HG02571 (cell line): ENCODE measurements around the gene CNIH3.

ENCODE experiments used
- ATAC-seq: cut with Tn5 transposase; IDR thresholded peaks from one replicate; pipeline ENCODE4 v1.9.1; 2021; ENCODE audit warnings: mild to moderate bottlenecking, moderate library complexity; ENCODE audit not compliant: unreplicated experiment

Gene CNIH3

DNA sequence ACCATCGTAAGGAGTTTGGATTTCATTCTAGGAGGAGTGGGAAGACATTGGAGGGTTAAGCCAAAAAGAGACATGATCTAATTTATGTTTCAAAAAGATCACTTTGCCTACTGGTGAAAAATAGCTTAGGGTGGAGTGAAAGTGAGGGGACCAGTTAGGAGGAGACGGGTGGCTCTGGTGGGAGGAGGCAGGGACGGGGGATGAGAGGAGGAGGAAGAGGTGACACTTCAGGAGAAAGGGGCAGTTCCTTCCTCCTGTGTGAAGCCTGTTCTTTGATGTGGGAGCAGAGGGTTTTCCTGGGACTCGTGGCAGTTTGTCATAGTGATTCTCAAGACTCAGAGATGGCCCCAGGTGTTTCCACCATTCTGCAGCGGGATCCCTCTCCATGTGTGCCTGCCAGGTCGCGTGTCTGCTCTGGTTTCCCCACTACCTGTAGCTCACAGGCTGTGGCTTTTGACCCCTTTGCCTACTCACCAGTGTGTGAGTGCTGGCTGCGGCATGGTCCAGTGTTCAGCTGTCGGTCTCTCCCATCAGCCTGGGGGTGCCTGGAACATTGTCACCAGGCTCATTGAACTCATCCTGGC is 102.4 kb downstream of the CNIH3 start:
- no peak for ATAC-seq

DNA sequence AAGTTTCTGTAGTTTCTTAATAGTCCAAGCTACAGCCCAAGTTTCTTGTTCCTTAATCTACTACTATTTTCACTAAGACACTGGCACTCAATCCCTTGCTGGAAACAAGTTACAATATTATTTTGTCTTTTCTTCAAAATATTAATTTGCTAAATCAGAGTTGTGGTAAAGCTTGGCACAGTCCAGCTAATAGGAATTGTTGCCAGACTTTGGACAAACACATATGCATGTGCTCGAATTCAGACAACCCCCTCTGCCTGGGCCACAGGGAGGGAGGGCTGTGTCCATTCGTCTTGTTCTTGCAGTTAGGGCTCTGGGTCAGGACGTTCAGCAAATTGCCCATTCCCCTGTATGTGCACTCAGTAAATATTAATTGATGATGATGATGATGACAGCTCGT is 103.6 kb downstream of the CNIH3 start:
- no peak for ATAC-seq

DNA sequence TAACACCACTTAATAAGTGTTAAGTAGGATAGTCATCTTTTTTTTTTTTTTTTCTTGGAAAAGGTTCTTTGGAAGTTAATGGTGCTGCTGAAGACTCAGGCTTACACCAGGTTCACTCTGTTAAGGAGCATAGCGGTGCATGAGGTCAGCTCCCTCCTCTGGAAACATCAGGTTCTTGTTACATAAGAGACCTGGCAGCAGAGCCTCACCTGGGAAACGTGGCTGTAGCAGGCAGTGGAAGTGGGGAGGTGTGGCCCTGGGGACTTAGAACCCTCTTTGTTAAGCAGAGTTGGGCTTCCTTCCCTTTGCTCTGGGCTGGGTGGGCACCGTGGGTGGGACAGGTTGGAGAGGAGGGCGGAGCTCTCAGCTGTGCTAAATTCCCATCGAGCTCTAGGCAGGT is 104.1 kb downstream of the CNIH3 start:
- no peak for ATAC-seq

DNA sequence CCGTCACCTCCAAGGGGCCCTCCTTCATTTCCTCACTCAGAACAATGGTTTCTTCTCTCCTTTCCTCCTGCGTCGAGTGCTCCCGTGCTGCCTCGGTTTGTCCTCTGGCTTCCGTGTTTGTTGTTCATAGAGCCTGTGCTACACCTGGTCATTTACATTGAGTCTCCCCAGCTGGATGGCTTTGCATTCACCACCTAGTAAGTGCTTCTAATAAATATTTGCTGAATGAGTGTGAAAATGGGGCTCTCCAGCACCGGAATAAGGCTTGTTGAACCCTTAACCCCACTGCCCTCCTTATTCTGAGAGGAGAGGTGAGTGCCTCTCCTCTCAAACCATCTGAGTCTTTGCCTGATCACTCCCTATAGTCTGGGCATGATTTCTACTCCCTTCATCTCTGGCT is 104.9 kb downstream of the CNIH3 start:
- ATAC-seq, result no peak

DNA sequence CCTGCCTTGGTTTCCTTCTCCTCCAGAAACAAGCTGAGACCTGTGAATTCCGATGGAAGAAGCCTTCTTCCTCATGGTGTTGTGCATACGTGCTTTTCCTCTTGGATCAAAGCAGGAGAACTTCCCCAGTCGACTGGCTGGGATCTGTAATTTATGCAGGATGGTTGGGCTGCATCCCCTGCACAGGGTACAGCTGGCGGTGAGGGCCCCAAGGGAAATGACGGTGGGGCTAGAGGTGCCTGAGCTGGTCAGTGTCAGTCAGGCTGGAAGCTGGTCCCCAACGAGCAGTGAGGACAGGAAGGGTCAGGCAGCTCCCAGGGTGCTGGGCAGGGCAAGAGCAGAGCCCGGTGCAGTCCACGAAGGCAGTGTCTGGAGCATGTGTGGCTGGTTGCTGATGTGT is 106.7 kb downstream of the CNIH3 start:
- ATAC-seq, result no peak

DNA sequence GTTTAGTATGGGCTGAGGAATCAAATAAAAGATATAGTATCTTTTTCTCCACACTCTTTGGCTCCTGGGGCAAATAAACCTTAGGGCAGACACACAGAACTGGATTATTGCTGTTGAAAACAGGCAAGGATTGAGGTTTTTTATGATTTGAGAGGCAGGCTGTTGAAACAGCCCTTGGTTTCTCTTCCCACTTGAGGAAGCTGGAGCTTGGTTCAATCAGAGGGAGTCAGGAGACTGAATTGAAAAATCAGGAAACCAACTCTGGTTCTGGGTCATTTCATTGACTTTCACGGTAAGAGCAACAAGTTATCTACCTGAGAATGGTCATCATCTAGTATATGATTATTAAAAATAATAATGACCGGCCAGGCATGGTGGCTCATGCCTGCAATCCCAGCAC is 108.4 kb downstream of the CNIH3 start:
- ATAC-seq, result no peak

DNA sequence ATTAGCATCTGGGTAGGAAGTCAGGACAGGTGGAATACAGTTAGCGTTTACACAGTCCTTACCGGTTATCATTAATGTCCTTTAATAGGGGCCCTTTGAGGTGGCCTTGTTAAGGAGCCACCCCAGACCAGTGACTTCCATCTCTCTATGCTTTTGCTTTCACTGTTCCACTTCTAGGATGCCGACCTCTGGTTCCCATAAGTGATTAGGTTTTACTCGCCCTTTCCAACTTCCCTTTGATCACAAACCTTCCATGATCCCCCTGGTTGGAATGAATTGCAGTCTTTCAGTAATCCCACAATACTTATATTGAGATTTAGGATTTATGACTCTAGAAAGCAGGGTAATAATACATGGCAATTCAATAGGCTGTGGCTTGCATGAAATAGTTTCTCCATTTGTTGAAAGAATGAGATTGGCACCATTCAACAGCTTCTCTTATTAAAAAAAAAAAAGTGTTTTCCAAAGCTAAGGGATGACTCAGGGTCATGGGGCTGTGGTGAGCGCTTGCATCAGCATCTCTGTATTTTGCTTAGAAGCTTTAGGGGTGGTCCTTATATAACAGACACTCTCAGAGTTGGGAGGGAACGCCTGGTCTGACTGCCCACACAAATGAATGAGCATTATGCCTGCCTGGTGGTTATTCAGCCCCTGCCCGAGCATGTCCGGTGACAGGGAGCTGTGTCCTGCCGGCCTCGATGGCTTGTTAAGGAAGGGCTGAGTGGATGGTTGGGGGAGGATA is 110.5 kb downstream of the CNIH3 start:
- no peak for ATAC-seq

DNA sequence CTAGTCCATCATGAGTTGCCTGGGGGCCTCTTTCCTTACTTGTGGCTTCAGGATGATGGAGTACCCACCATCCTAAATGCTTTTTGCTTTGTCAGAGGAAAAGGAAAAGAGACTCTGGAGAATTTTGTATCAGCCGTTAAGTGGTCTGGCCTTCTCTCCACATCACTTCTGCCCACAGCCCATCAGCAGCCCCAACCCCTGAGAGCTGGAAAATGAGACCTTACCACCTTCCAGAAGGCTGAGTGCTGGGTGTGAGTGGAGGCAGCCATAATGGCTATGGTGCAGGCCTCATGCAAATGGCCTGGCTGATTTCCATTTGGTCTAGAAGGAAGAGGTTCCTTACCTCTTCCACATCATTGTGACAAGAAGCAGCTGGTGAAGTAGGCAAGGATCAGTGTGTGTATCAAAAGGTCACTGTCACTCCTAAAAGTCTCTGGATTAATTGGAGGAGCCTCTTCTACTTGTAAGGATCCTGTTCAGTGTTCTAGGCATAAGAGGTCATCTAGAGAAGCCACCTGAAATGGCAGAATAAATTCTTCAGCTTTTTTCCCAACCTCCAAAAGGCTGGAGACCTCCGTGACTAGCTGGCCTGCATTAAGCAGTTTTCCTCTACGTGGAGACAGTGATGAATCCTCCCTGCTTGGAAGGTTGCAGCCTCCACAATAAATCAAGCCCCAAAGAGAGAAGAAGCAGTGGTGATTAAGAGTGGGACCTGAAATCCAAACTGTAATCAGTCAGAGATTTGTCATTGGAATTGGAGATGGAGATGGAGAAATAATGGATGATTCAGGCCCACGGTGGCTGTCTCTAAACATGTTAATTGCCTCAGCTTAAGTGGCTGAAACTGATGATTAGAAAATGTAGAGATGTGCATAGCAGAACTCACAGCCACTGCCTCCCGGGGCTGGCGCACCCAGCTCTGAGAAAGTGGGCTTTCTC is 111.5 kb downstream of the CNIH3 start:
- ATAC-seq, result no peak

DNA sequence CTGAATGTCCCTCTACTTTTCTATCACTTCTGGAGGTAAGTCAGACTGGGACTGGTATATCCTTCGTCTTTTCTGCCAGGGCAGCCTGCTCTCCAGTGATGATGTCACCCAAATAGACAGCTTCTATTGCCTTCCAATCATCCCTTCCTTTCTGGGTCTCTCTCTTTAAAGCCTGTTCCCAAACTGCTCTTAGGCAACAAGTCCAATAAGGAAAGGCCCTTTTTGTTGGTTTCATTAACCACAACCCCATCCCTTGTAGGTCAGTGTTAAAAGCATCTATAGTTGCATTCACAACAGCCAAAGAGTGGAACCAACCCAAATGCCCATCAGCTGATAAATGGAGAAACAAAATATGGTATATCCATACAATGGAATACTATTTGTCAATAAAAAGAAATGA is 114.4 kb downstream of the CNIH3 start:
- no peak for ATAC-seq

DNA sequence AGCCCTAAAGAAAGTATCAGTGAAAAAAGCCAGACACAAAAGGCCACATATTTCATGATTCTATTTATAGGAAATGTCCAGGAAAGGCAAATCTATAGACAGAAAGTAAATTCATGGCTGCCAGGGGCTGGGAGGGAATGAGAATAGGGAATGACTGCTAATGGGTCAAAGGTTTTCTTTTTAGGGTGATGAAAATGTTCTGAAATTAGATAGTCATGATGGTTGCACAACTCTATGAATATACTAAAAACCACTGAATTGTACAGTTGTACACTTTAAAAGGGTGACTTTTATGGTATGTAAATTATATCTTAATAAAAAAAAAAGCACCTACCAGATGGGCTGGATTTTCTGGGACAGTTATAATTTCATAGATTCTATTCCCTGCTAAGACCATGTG is 114.8 kb downstream of the CNIH3 start:
- ATAC-seq, result no peak

DNA sequence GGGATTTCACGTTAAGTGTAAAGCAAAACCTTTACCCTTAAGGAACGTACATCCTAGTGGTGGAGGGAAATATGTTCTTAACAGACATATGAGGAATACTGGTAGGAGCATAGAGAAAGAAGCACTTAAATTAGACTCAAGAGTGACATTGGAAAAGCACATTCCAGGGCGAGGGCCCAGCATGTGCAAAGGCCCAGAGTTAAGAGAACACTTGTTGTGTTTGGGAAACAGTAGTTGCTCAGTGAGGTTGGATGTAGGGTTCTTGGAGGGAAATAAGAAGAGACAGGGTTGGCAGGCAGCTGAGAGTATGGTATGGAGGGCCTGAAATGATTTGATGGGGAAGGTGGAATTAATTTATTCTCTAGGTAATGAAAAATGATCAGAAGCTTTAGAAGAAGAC is 115.5 kb downstream of the CNIH3 start:
- ATAC-seq, result no peak

DNA sequence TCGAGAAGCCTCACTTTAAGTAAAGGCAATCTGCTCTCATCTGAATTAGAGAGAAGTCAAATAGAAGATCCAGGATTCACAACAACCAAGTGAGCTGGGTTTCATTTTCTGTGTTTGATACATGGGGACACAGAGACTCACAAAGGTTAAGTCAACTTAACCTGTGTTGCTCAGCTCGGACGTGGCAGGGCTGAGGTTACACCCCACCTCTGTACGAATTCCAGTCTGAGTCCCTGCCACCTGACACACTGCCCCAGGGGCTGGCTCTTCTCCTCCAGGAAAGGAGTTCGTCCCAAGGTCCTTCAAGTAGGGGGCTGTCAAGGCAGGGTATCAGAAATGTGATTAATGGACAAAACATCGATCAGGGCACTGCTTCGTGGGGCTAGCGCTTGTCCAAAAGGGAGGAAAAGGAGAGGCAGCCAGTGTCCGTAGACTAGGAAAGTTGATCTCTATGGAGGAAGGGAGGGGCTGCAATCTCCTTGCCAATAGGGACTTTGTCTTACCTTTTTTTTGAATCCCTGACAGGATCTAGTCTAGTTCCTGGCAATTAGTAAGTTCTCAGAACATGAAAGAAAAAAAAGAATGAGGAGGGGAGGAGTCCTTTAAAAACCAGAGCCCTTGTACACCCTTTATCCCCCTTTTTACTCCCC is 116.4 kb downstream of the CNIH3 start:
- ATAC-seq, result no peak

DNA sequence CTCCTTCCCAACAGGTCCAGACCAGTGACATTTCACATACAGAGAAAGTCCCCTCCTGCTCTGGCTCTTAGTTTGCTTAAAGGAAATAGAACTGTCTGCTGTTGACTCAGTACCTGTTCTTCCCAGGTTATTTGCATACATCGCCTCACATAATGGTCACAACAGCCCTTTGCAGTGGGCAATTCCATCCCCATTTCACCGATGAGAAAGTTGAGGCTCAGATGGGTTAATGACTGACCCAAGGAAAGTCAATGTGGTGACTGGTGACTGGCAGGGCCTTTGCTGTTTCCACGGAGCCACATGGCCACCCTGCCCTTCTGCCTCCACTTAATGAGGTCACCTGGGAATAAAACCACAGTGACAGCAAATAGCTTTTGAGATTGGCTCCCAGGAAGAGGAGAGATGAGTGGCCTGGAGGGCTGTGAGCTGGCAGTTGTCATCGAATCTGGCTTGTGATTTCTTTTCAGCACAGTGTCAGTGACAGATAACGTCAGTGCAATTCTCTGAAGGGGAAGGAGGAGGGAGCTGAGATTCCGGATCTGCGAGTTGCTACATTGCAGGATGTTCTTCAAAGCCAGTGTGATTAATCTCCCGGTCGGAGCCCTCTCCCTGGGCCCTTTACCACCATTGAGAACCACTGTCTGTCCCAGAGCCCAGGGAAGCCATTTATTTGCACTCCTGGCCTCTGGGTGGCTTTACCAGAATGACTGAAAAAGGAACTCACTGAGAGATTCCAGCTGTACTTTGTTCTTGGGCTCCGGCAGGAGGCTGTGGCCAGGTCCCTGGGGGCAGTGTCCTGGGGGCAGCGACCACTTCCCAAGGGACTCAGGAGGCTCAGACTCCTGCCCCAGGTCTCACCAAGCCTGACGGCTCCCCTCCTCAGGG is 117.2 kb downstream of the CNIH3 start:
- ATAC-seq, result peak; percentile 57

DNA sequence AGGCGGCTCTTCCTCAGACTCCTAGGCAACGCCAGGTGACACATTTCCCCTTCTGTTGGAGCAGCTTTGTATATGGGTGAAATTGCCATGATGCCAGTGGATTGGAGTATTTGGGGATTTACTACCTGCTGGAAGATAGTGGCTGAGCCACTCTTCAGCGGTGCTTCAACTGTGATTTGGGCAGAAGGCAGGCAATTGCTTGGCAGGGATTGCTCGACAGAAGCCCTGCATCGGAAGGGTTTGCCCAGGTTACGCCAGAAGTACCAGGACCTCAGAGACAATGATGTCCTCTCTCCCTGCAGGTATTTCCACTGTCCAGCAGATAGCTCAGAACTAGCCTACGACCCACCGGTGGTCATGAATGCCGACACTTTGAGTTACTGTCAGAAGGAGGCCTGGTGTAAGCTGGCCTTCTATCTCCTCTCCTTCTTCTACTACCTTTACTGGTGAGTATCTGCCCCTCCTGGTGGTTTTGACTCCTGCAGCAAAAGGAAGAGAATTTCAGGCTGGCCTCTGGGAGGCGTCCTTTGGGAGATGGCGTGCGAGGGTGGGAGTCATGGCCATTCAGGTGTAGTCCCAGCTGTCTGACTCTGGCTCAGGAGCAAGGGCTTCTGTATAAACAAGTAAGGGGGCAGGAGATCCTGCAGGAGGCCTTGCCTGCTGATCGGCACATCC is 118.3 kb downstream of the CNIH3 start:
- no peak for ATAC-seq

DNA sequence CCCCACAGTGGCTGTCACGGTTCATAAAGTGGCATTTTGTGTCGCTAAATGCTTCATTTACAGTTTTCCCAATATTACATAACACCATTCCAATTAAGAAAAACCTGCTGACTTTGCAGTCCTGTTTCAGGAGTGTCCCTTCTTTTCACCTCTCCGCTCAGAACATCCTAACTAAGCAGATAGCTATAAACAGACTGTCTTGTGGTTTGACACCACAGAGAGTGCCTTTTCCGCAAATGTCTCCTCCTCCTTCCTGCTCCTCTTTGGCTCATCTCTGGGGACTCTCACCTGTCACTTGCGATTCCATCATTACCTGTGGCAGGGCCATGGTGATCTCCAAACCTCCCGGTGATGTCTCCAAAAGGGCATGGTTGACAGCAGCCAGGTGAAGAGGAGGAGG is 119.0 kb downstream of the CNIH3 start:
- no peak for ATAC-seq

DNA sequence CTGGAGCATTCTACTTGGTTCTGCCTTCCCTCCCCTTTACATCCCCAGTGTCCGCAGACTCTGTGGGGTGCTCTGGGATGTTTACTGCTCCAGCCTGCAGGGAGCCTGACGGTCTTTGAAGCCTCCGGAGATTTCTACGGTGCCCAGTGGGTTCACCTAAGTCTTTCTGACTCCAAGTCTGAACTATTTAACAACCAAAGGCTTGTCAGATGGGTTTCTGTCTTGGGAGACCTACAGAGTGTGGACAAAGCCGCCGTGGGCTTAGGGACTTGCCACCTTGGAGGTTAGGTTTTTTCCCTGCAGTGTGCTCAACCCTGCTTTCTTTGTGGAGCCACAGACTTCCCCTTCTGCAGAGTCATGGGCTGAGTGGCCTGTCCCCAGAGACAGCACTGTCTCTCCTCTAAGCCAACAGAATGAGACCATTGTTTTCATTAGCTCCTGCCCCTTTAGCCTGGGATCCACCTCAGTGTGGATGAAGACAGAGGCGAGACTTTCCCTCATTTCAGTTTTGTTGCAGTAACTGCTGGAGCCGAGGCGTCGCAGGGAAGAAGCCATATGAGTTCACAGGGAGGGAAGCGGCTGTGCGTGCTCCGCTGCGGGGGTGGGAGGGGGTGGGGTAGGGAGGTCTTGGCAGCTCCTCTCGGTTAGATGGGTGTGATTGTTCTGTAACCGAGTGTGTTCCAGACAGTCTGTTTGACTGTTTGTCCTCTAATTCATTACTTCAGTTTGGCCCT is 120.7 kb downstream of the CNIH3 start:
- ATAC-seq, result peak; percentile 51

DNA sequence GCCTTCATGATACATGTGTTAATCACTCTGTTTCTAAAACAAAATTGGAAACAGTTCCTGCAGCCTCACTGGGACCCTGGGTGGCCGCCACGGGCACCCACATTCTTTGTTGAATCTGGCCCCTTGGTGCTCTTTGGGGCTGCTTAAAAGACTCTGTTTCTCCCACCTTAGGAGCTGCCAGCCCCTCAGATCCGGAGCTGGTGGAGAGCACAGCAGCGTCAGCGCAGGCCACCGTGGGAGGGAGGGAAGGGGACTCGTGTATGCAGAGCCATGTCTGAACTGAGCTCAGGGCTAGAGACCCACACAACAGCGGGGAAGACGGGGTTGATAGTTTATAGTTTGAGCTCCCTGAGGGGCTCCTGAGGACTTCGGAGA is 121.2 kb downstream of the CNIH3 start:
- no peak for ATAC-seq

DNA sequence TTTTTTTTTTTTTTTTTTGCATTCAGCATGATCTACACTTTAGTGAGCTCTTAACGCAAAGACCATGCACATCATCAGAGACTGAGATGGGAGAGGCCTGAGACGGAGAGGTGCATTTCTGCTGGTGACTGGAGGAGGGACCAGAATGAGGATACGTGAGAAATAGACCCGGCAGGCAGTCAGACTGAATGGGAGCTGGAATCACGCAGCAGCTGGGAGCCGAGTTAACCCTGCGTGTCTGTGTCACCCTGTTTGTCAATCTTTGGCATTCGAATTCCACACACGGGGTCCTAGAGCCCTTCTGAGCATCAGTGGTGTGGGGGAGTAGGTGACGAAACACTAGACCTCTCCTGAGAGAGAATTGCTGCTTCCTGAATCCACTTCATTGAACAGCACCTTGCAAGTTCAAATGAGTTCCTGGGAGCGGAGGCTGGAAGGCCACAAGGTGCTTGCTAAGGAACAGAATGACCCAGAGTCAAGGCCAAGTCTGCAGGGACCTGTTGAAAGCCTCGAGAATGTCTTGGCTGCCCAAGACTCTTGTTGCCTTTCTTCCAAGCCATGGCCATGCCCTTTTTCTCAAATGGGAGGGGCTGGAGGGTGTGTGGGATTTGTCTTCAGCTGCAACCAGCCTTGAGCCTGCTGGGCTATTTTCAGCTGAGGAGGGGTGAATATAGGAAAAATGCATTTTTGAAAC is 123.3 kb downstream of the CNIH3 start:
- ATAC-seq, result no peak
